IMR-90 (cell line): Measurements from ENCODE around the gene ADCY9.

ENCODE experiments used
- BHLHE40 ChIP-seq: fragments of 150-350 bp; IDR thresholded peaks from 2 replicates; pipeline ENCODE4 v1.6.1; 2016; ENCODE audit warnings: mild to moderate bottlenecking, low read depth, low read length
- CTCF ChIP-seq: conservative IDR thresholded peaks from 2 replicates; pipeline ENCODE4 v1.5.1; 2012; ENCODE audit warnings: mild to moderate bottlenecking, low read depth, low read length, improper control_type of control experiment

- TF ChIP-seq BHLHE40: no peak
- no peak for TF ChIP-seq CTCF
Observed at GRCh38 chr16:4026854-4027253, 89.4 kb downstream of the ADCY9 start.
